M059J (cell line): ENCODE data around the gene DOK4. TPM values are rescaled to one million over a fixed set of nuclear protein-coding genes. Genes with fewer than 3 reads are reported as not detected.

Experiments
- DNase-seq: peaks from one replicate; pipeline ENCODE4 v3.0.0-alpha.2; 2012; ENCODE audit warnings: low read depth
- total RNA-seq: library from RNA; depleted of rRNA; stranded (reverse); fragments of >200 nt; shearing (Covaris generic); gene quantifications from 2 replicates; pipeline ENCODE4 v1.2.3, GENCODE V29; 2014; rRNA removed

DOK4 gene
- total RNA-seq: 4.3 and 6.2 TPM in 2 replicates

DNA sequence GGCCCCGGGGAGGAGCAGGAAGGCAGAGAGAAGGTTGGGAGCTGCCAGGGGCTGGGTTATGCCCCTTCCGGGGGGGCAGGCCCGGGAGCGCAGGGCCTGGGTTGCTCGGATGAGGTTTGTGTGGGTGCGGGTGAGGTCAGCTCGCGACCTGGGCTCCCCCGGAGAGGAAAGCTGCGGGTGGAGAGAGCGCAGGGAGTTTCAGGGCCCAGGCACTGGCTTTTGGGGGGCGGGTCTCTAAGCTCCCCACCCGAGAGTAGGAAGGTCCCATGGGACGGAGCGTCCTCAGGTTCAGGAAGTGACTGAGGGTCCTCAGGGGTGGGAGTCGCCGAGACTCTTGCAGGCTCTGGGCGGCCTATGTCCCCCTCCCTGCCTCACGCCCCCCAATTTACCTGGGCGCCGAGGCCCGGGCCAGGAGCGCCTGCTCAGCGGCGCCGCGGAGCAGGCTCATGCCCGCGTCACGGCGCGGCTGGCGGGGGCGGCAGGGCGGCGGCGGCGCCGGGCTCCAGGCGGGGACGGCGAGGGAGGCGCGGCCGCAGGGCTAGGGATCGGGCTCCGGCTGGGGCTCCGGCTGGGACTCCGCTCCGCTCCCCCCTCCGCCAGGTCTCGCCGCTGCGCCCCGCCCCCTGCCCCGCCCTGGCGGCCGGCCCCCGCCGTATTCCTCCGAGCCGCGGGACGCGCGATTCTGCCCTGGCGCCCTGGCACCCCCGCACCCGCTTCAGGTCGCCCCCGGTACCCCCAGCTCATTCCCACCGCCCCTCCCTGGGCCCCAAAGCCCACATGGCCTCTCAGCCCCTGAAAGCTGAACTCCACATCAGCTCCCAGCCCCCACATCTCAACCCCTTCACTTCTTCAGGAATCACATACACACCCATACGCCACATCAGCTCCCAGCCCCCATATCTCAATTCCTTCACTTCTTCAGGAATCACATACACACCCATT lies at the start of gene DOK4:
DOK4 (minus strand) TSS at position 578 of the 942 bp plus-strand sequence. CDS start 6,986 bp downstream, outside the sequence.
- DNase-seq: peak; percentile 69

DNA sequence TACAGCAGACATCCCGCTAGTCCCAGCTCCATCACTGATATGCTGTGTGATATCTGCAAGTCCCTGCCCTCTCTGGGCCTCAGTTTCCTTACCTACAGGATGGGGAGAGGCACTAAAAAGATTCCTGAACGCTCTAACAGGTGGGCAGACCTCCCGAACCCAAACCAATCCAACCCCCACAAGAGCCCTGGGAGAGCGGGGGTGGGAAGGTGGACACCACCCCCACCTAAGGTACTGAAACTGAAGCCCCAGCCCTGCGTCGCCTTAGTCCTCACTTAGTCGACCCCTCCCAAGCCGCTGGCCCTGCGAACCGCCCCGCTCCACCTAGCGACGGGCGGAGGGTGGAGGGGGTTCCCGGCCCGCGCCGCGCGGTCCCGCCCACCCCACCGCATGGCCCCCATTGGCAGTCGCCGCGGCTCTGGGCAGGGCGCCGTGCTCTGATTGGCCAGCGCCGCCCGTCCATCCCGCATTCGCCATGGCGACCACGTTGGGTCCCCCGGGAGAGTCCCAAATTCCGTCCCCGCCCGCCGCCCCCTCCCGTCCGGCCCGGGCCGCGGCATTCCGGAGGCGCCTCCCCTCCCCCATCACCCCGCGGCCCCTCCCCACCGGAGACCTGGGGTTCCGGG lies 49.5 kb upstream of the DOK4 start:
- DNase-seq: peak; percentile 87

DNA sequence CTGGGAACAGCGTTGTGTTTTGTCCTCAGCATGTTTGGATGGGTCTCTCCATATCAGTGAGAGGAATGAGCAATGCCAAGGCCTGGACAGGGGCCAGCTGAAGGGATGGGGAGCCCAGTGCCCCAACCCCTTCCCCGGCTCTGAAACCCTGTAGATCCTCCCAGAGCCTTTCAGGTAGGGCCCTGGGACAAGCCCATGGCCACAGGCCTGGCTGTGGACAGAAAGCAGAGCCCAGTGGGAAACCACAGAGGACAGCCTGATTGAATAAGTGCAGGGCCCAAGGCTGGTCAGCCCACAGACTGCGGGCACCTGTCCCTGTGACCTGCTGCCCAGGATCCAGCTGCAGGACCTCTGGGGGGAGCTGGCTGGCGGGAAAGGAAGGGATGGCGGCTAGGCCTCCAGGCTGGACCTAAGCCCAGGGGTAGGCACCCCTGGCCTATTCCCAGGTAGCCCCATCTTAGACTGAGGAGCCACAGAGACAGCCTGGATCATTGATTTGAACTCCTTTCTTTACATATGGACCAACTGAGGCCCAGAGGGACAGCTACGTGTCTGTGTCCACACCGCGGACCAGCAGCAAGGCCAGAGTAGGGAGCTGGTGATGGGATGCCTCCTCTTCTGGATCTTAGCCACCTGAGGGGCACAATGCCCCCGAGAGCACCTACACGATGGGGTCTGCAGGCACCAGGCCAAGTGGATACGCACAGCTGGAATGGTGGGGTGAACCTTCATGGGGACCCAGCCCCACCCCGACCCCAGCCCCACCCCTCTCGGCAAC lies 48.8 kb upstream of the DOK4 start:
- no peak for DNase-seq

DNA sequence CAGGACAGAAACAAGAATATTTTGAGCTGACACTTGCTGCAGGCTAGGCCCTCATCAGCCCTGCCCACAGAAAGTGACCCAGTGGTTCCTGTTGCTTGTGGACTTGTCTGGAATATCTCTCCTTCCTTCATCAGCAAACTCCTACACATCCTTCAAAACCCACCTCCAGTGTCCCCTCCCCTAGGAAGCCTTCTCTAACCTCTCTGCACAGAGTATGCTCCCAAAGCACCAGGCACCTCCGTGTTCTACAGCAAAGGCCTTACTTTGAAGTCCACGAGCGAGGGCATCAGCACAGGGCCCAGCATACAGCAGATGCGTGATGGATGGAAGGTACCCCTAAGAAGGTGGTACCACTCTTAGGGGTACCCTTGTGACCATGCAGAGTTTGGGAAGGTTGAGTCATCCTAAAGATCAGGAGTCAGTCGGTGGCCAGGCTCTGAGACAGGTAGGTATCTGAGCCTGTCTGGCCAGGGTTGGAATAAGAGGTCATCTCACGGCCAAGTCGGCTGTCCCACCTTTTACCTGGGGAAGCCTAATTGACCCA lies 48.1 kb upstream of the DOK4 start:
- no peak for DNase-seq

DNA sequence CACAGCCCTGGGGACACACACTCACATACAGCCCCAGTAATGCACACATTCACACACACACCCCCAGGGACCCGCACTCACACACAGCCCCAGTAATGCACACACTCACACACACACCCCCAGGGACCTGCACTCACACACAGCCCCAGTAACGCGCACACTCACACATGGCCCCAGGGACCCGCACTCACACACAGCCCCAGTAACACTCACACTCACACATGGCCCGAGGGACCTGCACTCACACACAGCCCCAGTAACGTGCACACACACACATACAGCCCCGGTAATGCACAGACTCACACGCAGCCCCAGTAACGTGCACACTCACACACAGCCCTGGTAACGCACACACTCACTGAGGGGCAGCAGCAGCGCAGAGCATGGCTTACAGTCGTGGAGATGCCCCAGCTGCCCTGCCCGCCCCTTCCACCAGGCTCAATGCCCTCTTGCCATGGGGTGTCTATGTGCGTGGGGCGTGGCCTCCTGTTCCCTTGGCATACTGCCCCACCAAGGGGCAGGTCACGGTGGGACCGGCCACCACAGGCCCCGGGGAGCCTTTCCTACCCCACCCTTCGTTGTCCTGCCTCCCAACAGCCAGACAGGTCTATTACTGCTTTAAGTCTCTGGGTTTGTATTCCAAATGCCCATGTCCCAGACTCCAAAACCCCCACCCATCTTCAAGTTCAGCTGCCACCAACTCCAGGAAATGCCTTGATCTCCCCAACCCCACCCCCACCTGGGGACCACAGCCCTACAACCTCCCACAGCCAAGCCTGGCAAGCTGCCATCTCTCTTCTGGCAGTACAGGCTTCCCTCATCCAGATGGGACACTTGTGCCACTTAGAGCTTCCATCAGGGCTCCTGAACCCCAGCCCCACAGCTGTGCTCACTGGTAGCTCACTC lies 47.4 kb upstream of the DOK4 start:
- DNase-seq: no peak

DNA sequence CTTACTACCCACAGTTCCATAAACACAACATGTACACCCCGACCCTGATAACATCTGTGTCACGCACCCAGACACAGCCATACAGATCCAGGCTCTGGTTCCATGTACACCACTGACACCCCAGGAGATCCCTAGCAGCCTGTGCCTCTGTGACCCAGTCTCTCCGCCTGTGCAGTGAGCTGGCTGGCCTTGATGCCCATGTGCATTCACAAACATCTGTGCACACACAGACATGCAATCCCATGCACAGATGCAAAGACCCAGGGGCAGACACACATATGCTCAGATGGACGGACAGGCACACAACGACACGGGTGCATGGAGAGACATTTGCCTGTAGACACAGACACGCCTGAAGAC lies 46.0 kb upstream of the DOK4 start:
- DNase-seq: no peak

DNA sequence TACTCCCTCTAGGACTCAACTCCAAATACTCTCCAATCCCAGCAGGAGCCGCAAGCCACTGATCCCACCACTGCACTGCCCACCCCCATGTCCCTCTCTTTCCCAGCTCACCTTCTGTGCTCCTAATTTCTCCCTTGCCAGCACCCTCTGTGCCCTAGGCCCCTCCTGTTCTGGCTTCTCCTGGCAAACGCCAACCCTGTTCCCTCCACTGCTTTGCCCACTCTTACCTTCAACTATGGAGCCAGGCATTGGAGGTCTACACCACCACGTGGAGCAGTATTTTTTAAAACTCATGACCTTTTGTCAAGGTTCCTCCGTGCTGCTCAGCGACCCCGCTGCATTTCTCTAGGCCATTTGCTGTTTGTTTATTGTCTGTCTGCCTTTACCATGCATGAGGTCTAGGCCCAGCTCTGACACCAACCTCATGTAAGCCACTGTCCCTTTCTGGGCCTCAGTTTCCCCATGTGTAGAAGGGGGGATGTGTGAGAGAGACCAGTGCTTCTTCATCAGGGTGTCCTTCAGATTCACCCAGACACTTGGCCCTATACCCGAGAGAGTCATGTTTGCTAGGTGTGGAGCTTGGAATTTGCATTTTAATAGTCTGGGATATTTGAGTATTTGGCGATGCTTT lies 45.5 kb upstream of the DOK4 start:
- DNase-seq: no peak

DNA sequence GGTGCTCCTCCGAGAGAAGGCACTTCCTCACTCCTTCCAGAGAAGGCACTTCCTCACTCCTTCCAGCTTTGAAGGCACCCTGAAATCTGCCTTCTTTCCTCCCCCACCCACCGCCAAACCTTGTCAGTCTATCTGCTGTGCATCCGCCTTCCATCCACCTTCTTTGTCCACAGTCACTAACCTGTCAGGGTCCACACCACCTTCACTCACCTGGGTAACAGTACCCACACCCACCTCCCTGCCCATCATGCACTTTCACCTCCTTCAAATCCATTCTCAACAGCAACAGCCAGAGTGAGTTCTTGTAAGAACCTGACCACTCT lies 44.9 kb upstream of the DOK4 start:
- no peak for DNase-seq

DNA sequence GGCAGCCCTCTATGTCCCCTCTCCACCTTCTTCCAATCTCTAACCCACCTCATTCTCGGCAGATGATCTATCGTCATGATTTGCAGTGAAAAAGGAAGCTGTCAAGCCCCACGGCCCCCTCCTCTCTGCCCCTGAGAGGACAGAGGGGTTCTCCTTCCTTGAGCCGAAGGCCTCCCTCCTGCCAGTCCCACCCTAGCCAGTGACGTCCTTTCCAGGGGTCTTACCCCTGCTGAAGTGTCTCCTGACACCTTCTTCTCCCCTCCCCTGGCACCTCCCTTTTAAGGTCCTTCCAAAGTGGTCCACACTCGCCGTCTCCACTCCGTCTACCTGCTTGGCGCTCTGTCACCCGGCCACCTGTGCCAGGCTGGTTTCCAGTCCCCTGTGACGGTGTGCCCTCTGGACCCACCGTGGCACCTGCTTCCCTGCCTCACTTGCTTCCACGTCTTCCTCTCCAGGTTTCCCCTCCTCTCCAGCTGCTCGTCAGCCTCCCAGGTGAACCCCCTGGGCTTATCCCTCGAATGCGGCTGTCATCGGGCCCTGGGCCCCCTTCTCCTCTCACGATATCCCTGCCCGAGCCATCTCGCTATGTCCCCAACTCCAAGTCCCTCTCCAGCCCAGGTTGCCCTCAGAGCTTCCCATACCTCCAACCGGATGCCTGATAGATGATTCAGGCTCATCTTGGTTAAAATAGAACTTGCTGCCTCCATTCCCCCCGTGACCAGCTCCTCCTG lies 44.4 kb upstream of the DOK4 start:
- no peak for DNase-seq

DNA sequence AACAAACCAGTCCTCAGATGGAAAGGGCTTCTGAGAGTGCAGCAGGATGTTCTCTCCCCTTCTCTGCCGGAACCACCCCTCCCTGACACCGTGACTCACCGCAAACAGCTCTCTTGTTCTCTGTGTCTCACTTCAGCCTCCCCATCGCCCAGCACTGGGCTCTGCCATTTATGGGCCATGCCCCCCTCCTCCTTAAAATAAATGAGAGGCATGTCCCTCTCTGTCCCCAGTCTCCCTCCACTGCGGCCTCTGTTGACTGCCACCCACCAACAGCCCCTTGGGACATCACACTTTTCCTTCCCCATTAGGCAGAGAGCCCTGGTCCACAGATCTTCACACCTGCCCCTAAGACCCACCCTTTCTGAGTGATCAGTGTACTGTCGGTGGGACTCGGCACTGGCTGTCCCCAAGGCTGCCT lies 43.8 kb upstream of the DOK4 start:
- DNase-seq: peak; percentile 70

DNA sequence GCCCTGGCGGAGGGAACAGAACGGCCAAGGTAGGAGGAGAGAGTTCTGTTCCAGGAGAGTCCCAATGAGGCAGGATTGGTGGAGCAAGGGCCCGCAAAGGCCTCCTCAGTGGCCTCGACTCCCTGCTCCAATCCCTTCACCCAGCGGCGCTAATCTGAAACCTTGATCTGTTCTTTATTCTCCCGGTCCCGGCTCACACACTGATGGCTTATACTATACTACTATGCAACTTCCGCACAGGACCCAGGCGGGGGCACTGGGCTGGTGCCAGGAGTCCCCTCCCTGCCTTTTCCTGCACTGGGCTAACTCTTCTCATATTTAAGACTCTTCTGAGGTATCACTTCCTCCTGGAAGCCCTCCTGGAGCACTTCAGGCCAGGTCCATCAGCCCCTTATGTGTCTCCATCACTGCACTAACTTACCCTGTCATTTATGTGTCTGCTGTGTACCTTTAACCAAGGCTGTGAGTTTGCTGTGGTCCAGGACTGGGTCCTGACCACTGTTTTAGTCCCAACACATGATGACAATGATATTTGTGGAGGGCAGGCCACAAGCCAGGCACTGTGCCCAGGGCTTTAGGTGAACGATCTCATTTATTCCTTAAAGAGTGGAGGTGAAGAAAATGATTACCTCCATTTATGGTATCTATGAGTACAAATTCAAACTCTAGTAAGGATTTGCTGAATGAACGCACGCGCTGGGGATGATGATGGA lies 43.3 kb upstream of the DOK4 start:
- no peak for DNase-seq

DNA sequence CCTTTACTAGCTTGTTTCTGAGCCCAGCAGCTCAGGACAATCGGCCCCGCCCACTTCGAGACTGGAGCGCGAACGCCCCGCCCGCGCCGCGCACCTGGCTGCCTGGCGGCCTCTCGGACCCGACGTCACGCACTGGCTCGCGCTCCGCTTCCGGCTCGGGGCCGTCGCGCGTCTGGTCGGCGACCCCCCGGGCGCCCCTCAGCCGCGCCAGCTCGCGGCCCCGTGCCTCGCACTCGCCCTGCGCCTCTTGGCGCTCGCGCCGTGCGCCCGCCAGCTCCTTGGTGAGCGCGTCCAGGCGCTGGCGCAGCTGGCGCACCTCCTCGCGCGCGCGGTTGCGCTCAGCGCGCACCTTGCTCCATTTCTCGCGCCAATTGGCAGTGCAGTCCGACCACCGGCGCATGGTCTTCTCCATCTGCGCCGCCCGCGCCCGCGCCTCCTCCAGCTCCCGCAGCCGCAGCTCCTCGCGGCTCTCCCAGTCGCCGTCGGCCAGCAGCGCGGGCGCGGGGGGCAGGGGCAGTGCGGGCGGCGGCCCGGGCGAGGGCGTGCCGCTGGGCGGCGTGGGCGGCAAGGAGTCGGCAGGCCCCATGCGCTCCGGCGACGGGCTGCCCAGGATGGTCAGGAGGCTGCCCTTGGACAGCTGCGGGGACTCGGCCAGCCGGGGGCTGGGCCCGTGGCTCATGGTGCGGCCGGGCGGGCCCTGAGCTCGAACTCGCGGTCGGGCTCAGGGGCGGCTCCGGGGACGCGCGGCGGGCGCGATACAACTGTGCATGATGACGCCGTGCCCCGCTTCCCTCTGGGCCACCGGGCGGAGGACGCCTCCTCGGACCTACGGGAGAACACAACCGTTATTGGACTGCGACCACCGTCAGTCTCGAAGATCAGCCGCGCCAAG lies 42.5 kb upstream of the DOK4 start:
- no peak for DNase-seq

DNA sequence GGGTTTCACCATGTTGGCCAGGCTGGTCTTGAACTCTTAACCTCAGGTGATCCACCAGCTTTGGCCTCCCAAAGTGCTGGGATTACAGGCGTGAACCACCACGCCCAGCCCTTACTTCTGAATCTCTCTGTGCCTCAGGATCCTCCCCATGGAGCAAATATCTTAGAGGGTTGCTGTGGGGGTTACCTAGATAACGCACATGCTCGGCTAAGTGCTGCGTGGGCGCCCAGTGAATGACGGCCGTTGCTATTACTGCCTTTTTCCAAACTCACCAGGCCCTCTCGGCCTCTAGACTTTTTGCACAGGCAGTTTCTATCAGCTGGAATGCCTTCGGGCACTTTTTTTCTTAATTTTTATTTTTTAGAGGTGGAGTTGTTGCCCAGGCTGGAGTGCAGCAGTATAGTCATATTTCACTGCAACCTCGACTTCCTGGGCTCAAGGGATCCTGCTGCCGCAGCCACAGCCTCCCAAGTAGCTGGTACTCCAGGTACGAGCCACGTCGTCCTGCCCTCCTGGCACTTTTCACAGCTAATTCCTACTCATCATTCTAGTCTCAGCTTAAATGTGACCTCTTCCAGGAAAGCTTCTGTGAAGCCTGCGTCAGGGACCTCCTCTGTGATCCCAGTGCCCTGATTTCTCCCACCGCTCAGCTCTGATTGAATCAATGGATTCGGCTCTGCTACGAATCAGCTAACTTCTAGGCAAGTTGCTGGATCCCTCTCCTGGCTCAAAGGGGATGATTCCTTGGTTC lies 41.5 kb upstream of the DOK4 start:
- DNase-seq: no peak

DNA sequence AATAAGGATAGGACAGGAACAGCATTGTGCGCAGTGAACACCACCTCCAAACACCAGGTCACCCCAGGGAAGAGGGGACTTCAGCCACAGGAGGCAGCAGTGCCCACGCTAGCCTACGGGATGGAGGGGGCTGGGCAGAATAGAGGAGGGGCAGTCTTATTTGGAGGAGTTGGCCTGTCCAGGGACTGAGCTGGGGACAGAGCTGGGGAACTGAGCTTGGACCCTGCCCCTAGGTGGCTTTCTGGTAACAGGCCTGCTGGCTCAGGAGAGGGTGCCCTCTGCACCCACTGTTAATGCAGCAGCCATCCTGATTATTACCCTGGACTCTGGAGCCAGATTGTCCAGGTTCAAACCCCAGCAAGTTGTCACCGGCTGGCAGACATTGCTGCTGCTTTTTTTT lies 40.7 kb upstream of the DOK4 start:
- DNase-seq: no peak

DNA sequence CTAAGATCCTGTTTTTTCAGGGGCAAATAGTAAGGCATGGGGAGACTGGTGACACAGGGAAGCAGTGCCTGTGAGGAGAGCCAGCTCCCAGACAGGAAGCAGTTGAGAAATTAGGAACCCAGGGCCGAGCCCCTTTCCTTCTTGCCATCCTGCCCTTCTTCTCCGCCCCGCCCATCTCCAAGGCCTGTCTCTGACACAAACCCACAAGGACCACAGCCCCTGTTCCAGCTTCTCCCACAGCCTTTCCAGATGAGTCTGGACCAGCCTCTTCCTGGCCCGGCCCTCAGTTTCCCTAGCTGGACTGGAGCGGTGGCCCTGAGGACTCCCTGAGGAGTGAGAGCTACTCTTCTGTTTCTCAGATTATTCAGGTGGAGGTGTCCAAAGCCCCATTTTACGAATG lies 40.2 kb upstream of the DOK4 start:
- DNase-seq: no peak

DNA sequence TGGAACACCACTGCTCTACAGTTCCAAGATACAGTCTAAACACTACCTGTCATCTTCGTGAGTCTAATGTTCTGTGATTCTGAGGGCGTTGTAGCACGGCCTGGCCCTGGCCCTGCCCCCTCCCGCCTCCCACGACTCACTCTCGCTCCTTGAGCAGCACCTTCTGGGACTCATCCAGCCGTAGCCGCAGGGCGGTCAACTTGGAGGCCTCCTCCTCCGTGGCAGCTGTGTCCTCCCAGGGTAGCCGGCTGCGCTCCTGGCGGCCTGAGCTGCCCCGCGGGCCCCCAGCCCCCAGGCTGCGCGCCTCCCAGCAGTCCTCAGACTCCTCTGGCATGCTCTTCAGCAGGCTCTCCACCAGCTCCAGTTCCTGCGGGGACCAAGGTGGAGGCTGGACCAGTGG lies 39.5 kb upstream of the DOK4 start:
- DNase-seq: no peak

DNA sequence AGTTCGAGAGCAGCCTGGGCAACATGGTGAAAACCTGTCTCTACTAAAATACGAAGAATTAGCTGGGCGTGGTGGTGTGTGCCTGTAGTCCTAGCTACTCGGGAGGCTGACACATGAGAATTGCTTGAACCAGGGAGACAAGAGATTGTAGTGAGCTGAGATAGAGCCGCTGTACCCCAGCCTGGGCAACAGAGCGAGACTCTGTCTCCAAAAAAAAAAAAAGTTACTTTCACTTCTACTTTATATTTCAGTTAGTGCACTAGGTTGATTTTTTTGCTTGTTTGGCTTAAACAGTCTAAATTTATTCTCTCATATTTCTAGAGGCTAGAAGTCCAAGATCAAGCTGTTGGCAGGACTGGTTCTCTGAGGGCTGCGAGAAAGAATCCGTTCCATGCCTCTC lies 36.7 kb upstream of the DOK4 start:
- DNase-seq: no peak
